GM18867 (cell line): ENCODE measurements around the gene PLEKHM1.

Experiments used
- ATAC-seq: cut with Tn5 transposase; IDR thresholded peaks from one replicate; pipeline ENCODE4 v1.9.1; 2021; ENCODE audit warnings: mild to moderate bottlenecking, moderate library complexity; ENCODE audit not compliant: unreplicated experiment

PLEKHM1 gene

DNA sequence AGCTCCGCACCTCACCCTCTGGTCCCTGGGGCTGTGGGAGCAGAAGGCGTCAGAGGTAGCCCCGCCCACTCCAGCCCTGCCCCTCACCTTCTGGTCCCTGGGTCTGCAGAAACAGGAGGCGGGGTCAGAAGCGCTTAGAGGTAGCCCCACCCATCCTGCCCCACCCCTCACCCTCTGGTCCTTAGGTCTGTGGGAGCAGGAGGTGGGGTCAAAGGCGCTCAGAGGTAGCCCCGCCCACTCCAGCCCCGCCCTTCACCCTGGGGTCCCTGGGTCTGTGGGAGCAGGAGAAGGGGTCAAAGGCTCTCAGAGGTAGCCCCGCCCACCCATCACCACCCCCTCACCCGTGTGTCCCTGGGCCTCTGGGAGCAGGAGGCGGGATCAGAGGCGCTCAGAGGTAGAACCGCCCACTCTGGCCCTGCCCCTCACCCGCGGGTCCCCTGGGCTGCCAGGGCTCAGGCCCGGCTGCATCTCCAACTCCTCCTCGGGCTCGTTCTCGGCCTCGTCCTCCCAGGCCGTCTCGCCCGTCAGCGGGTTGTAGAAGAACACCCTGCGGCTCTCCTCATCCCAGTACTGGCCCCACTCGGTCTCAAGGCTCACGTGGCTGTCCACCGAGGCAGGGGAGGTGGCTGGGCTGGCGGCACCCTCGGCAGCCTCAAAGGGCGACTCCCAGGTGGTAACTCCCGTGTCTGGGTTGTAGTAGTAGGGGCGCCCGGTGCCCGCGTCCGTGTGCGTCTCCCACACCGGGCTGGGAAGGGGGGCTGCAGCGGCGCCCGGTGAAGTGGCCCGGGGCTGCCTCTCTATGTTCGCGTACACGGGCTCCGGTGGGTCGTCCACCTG, 85.1 kb downstream of the PLEKHM1 start:
- no peak for ATAC-seq

DNA sequence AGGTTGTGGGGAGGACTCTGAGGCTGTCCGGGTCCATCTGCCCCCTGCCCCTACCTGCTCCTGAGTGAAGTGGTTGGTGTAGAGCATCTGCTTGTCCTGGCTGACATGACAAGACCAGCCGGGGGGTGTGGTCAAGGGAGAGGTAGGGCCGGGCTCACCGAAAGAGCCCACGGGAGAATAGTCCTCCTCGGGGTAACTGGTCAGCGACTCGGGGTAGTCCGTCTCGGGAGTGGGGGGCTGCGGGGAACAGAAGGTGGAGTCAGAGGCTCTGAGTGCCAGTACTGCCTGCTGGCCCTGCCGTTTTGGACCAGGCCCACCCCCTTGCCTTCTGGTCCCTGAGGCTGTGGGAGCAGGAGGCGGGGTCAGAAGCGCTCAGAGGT, 85.7 kb downstream of the PLEKHM1 start:
- ATAC-seq: no peak

DNA sequence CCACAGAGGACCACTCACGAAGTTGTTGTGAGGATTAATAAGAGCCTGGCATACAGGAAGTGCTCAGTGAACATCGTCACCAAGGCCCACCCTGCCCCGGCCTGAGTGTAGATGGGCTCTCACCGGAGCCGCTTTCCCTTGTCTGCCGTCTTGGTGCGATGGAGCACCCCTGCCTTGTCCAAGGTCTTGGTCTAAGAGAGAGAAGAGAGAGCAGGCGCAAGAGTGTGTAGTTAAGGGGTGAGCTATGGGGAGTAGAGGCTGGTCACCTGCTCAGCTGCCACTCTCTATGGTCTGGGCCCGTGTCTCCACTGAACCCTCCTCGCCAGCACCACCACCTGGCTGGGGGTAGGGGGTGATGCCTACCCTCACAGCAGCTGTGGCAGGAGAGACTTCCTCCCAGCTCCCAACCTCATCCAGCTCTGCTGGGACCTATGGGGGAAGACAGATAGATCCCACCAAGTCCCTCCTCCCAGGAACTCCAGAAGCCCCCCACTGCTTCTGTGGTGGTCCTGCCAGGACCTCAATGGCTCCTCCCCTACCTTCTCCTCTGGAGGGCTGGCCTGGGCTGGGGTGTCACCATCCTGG, 86.5 kb downstream of the PLEKHM1 start:
- ATAC-seq: no peak

DNA sequence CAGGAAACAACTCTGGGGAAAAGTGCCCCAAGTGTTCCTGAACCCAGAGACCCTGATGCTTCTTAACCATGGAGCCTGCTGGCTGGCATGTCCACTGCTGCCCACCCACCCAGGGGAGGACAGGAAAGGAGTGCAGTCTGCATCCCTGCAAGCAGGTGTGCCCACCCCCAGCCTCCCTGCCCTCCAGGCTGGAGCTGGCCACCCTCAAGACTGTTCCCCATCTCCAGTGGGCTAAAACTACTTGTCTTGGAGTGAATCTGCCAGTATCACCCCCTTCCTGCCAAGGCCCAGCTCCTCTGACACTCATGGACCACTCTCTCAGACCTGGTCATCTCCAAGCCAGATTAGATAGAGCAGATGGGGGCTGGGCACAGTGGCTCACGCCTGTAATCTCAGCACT, 87.6 kb downstream of the PLEKHM1 start:
- ATAC-seq: no peak

DNA sequence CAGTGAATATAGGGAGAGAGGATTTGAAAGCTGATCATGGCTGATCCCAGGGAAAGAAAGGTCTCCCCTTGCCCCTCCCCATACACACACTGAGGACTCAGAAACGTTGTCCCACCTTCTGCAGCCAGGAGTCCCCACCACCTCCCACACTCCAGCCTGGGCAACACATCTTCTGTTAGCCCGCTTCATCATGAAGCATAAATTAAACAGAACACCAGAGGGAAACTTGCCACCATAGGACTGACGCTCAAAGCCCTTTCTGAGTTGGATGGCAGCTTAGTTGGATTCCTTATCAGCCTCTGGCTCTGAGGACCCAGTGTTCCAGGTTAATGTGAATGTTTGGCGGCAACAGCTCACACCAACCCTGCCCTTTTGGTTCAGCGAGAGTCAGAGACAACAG, 91.7 kb downstream of the PLEKHM1 start:
- no peak for ATAC-seq

DNA sequence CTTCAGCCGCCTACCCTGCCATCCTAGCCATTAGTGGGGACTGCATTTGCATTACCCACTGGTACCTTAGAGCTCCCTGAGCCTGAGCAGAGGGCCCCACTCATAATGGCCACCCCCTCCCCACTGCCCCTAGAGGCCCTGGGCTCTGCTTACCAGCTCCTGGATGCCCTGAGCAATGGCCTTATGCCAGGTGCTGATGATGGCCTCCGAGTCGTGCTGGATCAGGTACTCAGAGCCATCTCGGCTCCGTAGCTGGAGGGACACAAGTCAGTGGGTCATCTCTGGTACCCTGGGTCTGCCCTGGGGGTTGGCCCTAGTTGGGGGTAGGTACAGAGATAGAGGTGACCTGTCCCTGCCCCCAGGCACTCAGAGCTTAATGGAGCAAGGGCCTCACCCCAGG, 92.7 kb downstream of the PLEKHM1 start:
- no peak for ATAC-seq

DNA sequence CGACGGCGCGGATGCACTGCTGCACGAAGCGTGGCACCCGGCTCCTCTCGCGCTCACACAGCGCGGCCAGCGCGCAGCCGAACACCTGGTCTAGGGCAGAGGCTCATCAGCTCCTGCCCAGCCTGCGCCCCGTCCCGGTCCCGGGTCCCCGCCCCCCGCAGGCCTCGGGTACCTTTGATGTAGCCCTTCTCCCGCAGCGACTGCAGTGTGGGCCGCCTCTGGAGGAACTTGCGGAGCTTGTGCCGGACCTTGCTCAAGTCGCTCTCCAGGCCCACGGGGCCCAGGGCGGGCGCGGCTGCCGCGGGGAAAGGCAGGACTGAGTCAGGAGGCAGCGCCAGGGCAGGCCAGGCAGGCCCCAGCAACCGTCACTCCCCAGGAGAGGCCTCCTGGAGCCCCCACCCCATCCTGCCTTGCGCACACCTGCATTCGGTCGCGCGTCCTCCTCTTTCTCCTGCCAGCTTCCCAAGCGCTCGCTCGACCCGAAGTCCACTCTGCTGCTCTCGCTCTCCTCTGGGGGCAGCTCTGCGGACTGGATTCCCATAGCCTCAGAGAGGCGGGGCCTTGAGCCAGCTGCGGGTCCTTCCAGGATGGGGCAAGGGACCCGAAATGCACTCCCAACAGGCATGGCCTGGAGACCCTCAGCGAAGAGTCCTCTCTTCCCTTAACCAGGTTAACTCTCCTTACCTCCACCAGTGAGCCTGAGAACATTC, 93.9 kb downstream of the PLEKHM1 start:
- ATAC-seq: no peak

DNA sequence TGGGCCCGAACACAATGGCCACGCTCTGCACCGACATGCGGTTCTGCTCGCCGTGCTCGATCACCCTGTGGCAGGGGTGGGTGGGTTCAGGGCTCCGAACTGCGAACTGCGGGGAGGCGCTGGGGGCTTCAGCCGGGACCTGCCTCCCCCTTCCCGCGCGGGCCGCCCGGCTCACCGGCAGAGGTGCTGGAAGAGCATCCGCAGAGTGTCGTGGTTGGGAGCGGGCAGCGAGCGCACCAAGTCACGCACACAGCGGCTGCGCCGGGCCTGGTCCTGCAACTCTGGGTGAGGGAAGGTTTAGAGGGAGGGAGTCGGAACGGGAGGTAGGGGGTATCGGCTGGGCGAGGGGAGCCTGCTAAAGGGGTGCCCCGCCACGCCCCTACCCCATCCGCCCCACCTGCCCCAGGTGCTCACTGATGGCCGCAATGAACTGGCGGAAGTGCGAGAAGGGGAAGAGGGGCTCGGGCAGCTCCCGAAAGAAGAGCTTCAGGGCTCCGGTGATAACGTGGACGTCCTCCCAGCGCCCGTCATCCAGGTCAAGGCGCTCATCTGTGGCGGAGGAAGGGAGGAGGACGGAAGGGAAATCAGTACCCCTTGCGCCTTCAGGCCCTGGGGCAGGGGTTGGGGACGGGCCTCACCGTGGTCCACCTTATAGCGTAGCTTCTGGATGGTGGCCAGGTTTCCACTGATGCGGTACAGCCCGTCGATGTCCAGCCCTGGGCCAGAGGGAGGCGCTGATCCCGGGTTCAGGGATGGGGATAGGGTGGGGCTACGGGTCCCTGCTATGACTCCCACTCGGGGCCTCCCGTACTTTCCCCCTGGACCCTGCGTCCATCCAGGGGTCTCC, 94.7 kb downstream of the PLEKHM1 start:
- no peak for ATAC-seq

DNA sequence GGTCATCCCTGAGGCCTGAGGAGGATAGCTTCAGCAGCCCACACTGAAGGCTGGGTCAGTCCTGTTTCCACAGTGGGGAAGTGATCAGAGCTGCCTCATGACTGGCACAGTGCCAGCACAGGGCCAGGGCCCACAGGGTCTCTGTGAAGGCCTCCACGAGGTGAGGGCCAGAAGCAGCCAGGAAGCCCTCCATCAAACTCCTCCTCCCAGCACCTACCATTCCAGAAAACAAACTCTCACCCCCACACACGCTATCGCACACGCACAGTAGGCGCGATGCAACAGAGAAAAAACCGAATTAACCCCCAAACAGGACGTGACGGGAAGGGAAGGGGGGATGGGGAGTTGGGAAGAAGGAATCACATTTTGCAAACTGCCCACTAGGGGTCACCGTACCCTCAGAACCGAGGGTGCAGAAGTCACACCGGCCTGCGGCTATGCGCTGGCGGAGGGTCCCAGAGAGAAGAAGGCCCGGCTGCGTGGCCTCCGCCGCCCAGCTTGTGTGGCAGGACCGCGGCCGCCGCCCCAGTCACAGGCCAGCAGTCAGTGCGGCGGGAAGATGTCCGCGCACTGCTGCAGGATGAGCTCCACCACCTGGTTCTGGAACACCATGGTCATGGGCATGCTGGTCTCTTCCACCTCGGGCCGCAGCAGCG, 95.5 kb downstream of the PLEKHM1 start:
- no peak for ATAC-seq

DNA sequence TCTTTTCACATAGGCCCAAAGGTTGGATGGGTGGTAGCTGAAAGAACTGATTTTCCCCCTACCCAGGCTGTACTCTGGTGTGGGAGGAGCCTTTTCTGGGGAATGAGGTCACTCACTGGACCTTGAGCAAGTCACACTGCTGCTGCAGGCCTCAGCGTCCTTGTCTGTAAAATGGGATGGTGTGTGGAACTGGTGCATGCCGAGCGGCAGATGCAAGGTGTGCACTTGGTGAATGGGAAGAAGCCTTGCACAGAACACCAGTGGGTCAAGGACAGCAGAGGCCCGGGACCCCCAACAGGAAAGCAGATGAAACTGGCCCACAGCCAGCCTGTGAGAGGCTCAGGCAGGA, 96.0 kb downstream of the PLEKHM1 start:
- no peak for ATAC-seq

DNA sequence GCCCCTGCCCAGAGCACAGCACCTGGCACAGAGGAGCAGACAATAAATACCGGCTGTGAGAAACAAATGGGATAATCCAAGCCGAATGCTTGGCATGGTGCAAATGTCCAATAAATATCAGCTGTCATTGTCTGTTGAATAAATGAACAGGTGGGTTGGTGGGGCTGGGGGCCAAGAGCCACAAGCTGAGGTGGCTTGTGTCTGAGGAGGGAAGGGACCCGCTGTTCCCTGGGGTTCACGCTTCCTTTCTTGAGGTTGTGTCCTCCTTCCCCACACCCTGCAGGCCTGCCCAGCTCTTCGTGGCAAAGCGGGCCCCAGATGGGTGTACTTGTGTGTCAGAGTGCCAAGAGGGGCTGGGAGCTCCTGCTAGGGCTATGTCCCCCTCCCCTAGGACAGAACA, 96.4 kb downstream of the PLEKHM1 start:
- no peak for ATAC-seq

DNA sequence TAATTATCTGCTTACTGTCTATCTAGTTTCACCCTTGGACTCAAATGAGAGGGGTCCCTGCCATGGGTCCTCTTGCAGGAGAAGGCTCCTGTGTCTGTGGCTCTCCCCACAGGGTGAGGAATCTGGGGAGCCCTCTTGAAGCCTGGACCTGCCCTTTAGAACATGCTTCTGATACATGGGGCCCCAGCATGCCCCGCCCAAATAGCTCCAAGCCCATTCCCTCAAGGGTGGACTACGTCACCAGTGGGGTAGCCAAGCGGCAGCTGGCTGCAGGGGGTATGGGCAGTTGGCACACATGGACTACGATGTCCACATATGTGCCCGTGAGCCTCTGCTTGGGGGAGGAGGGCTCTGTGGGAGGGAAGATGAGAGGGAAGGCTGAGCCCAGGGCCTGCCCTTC, 97.1 kb downstream of the PLEKHM1 start:
- no peak for ATAC-seq

DNA sequence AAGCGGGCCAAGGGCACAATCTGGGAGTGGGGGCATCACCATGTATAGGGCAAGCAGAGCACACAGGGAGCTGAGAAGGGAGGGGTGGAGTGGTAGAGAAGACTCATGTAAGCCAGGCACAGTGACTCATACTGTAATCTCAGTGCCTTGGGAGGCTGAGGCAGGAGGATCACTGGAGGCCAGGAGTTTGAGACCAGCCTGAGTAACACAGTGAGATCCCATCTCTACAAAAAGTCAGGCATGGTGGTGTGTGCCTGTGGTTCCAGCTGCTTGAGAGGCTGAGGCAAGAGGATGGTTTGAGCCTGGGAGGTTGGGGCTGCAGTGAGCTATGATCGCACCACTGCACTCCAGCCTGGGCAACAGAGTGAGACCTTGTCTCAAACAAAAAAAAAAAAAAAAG, 98.6 kb downstream of the PLEKHM1 start:
- ATAC-seq: no peak

DNA sequence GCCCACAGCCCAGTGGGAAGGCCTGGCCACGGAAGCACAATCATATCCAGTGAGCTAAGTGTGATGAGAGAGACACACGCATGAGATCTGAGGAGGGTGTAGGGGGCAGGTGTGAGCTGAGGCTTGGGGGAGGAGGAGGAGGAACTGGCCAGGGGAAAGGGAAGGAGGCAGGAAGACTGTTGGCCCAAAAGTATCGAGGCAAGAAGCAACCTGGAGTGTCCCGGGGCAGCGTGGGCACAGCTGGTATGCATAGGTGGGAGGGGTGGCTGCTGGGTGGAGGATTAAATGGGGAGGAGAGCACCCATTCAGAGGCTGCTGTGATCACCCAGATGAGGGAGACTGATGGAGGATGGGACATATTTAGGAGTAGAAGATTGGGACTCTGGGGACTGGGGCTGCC, 99.2 kb downstream of the PLEKHM1 start:
- ATAC-seq: no peak

DNA sequence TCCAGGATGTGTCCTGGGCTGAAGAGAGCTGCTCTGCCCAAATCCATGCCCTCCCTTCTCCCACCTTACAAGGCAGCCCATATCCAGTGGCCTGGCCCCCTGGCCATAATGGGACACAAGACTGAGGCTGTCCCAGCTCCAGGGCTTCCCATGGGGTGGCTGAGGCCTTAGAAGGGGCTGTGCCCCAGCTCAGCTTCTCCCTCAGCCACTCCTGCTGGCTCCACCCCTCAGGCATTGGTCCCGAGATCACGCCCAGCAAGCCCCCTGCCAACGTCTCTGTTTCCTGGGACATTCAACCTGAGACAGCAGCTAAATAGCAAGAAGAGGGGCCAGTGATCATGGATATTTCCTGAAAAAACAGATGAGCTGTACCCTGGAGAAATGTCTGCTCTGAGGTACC, 101.2 kb downstream of the PLEKHM1 start:
- no peak for ATAC-seq

DNA sequence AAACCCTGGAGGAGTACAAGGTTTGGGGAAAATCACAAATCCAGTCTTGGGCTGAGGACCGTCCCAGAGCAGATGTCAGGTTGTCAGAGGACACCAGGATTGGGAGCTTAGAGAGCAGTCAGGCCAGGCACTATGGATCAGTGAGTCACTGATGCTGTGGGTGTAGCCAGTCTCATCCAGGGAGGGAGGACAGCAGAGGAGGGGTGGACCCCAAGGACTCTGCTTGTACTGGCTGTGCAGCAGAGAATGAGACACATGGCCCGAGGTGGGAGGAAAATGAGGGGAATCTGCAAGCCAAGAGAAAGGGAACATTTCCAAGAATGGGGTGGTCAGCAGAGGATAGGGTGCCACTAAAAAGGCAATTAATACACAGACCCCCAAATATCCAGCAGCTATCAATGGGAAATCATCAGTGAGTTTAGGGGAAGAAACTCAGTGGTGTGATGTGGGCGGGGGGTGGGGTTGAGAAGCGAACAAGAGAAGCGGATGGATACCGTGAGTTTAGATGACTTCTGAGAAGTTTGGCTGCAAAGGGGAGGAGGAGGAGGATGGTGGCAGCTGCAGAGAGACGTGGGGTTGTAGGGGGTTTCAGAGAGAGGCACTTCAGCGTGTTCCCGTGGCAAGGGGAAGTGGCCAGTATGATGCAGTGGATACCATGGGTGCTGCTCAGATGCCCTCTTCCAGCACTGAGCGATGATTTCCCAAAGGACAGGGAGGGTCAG, 101.8 kb downstream of the PLEKHM1 start:
- no peak for ATAC-seq

DNA sequence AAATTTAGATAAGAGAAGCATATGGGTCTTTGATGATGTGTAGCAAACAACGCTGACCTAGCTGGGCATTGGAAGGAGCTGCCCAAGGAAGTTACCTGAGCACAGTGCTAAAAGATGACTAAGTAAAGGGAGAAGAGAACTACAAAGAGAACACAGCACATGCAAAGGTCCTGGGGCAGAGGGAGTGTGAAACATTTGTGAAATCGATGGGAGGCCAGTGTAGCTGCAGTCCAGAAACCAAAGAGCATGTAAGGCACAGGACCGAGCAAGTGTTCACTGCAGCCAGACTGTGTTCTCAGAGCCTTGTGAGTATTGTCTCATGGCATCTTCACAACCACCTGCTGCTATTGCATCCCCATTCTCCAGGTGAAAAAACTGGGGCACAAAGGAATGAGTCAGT, 102.8 kb downstream of the PLEKHM1 start:
- ATAC-seq: no peak

DNA sequence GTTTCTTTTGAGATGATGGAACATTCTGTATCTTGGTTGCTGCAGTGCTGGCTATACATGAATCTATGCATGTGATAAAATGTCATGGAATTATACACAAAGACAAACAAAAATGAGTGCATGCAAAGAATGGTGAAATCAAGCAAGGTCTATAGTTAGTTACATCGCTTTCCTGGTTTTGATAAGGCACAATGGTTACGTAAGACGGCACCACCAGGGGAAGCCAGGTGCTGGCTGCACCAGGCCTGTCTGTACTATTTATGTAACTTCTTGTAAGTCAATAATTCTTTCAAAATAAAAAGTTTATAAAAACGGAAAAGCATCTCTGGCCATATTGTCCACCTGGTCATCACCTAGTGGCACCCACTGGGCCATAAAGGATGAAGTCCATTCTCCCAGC, 104.3 kb downstream of the PLEKHM1 start:
- no peak for ATAC-seq
